GM21367 (cell line): ENCODE results near the gene CDCA7L.

Experiments
- ATAC-seq: cut with Tn5 transposase; IDR thresholded peaks from one replicate; pipeline ENCODE4 v1.9.1; 2021; ENCODE audit not compliant: unreplicated experiment

CDCA7L gene

DNA sequence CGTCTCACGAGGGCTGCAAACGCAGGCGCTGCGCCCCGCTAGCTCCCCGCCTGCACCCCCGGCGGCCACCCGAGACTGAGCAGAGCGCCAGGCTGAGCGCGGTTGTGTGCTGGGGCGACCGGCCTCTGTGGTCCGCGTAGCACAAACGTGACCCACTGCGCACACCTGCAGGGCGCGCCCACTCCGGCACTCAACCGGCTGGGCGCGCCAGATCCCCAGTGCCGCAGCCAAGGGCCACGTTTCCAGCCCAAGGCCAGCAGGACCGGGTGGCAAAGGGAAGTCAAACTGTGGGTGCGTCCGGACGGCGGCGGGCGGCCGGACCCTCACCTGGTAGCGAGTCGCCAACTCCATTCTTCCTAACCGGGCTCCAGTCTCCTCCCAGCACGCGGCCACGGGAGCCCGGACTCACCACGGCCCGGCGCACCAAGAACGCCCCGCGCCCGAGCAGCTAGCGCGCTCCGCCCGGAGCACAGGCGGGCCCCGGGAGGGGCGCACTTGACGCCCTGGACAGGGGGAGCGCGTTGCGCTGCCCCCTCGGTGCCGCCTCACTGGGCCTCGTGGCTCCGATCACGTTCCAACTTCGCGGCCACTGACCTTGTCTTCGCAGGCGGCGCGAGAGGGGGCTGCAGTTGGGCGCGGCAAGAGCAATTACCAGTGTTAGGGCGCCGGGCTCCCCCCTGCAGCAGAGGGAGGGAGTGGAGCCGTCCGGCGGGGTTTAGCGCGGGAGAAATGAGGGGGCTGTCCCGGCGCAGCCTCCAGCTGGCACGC, at the start of gene CDCA7L:
CDCA7L (minus strand) TSS at position 446 of the 768 bp plus-strand sequence; CDS start at position 351, 95 bp downstream.
- ATAC-seq: peak; percentile 70

DNA sequence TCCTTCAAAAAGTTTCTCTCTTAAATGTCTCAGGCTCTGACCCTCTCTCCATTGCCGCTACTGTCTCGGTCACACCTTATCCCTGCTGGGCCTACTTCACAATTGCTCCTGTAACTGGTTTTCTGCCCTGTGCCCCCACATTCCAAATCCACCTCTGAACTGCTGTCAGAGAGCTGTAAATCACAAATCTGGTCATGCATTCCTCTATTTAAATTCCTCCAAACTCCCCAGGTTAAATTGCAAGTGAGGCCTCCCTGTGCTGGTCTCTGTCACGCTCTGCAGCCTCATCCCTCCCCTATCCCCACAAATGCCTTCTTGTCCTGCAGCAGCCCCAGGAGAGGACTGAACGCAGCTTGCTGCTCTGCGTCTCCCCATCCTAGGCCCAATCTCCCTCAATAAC, 40.4 kb upstream of the CDCA7L start:
- ATAC-seq: no peak

DNA sequence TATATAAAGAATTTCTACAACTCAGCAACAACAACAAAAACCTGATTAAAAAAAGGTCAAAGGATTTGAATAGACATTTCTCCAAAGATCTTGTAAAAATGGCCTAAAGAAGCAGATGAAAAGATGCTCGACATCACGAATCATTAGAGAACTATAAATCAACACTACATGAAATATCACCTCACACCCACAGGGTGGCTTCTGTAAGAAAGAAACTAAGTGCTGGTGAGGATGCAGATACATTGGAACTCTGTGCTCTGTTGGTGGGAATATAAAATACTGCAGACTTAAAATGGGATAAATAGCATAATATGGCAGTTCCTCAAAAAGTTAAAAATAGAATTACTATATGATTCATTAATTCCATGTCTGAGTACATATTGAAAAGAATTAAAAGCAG, 38.3 kb upstream of the CDCA7L start:
- ATAC-seq: no peak

DNA sequence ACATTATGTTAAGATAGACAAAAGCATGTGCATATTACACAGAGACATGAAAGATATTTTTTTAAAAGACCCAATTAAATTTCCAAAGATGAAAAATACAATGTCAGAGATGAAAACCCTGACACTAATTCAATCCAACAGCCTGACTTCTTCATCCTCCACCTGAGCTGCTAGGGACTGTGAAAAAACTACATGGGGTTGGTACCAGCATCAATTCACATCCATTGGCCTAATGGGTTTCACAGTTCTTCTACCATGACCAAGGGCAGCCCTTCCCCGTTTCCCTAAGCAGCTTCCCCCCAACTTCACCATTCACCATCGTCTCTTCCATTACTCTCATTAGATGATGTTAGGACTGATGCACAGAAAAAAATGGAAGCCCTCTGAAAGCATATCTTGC, 37.4 kb upstream of the CDCA7L start:
- ATAC-seq: no peak

- no peak for ATAC-seq
These were observed 35.8 kb upstream of the CDCA7L start for GRCh38 chr7:21981524-21981923.

- ATAC-seq: no peak
These were observed 35.3 kb upstream of the CDCA7L start for GRCh38 chr7:21980926-21981500.

DNA sequence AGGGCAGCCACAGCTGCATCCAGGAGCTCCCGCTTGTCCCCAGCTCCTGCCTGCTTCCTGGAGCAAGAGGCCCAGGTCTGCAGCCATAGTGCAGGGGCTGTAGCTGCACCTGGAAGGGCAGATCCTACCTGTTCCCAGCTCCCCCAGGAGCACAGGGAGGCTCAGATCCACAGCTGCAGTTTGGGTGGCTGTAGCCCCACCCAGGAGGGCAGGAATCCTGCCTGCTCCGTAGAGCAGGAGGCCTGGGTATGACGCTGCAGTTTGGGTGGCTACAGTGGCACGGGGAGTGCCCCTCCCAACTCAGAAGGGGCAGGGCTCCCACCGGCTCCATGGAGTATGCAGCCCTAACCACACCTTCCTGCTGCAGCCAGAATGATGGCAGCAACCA, 26.7 kb upstream of the CDCA7L start:
- ATAC-seq: no peak

DNA sequence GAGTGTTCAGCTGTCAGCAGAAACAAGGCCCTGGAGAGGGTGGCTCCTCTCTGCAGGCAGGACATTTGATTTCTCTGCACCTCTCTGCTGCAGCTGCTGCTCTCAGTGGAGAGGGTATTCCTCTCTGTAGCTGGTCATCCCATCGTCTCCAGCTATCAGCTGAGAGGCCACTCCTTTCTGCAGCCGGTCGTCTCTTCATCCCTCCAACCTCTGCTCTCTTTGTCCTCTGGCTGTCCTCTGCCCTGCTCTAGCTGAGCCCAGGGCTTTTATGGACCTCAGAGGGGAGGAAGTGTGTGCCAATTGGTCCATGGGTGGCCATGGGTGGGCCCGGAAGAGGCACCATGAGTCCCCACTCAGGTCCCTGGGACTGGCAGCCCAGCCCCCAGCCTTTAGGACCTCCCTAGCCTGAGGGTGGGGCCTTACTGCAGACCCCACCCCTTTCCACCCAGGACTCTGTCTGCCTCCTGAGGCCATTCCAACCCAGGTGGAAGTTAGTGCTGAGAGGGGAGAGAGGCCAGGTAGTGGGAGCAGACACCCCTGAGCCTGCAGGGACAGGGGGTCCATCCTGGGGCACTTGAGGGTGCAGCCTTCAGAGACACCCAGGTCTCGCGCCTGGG, 26.2 kb upstream of the CDCA7L start:
- ATAC-seq: no peak

GRCh38 chr7:21969822-21970221, 24.1 kb upstream of the CDCA7L start:
- no peak for ATAC-seq

DNA sequence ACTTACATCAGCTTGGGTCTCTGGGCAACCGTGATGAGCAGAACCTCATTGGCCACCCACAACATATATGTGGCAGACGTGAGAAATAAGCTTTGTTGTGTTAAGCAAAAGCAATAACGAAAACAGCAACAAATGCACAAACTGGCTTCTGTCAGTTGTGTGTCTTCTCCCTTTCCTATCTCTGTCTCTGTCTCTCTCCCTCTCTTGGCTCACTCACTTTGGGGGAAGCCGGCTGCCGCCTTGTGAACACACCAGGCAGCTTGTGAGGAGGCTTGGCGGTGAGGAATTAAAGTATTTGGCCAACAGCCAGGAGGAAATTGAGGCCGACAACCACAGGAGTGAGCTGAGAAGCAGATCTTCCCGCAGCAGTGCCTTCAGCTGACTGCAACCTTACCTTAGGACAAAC, 21.9 kb upstream of the CDCA7L start:
- no peak for ATAC-seq

DNA sequence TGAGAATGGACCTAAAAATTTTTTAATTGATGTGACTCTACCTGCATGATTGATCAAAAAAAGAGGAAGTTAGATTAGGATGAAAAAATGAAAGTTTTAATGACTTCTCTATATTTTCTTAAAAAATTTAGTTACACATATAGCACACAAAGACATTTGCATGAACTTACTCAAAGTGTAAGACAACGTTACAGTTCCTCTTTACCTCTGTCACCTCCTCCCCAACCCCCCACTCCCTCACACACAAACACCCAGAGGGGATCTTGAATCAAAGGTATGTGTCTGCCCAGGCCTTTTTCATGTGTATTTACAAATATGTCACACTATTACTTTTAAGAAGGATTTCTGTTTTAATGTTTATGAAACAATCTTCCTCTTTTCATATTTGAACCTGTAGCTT, 20.6 kb upstream of the CDCA7L start:
- peak; percentile 92 for ATAC-seq

GRCh38 chr7:21965291-21965690, 19.6 kb upstream of the CDCA7L start:
- ATAC-seq: no peak

DNA sequence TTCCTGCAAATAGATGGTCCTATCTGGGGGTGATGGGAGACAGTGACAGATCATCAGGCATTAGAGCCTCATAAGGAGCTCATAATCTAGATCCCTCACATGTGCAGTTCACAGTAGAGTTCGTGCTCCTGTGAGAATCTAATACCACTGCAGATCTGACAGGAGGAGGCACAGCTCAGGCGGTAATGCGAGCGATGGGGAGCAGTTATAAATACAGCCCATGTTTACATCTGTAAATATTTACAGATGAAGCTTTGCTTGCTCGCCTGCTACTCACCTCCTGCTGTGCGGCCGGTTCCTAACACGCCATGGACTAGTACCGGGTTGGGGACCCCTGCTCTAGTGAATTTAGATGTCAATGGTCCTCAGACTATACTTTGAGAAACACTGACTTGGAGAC, 17.0 kb upstream of the CDCA7L start:
- no peak for ATAC-seq

GRCh38 chr7:21960922-21961321, 15.2 kb upstream of the CDCA7L start:
- no peak for ATAC-seq

DNA sequence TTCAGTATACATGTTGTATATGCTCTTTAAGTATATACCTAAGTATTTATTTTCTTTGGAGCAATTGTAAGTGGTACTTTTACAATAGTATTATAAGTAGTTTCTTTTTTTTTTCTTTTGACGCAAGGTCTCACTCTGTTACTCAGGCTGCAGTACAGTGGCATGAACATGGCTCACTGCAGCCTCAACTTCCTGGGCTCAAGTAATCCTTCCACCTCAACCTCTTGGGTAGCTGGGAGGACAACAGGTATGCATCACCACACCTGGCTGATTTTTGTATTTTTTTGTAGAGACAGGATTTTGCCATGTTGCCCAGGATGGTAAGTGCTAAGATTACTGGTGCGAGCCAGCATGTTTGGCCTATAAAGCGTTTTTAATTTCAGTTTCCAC, 13.7 kb upstream of the CDCA7L start:
- ATAC-seq: no peak

DNA sequence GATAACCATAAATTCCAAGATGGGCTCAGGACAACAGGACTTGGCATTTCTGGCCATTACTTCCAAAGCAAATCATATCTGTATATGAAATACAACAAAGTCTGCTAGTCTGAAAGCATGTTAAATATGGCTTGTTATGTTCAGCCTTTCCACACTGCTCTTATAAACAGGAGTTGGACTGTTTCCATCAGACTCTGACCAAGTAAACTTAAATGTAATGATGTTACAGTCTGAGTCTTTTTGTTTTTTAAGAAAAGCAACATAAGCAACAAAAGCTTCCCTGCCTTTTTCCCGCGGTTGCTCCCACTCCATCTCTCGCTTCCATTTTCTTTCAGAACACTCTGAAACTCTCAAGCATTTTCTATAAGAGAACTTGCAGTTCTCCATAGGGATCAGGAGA, 8.1 kb upstream of the CDCA7L start:
- no peak for ATAC-seq

DNA sequence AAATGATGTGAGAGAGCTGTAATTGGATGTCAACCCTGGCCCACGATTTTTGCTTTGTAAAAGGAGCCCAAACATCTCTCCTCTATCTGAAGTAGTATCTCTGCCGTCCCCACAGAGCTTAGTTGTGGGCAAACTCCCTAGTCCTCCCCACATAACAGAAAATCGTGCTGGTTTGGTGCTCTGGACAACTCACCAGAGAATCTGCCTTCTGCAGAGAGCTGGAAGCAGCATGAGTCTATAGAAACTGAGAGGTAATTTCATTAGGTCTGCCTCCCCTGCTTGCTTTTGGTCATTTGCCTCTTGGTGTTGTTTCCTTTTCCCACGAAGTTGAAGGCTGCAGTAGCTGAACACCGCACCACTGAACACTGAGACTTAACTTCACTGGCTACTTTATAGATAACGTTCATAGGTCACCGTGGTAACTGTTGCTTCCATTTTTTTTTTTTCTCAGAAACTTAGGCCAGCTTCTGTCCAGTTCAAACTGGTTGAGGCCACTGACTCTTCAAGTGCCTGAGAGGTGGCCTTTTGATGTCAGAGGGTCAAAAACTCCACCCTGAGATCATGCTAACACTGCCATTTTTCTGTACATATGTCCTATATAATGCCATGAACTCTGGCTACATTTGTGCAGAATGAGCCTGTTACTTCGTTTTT, 3.3 kb upstream of the CDCA7L start:
- ATAC-seq: no peak

DNA sequence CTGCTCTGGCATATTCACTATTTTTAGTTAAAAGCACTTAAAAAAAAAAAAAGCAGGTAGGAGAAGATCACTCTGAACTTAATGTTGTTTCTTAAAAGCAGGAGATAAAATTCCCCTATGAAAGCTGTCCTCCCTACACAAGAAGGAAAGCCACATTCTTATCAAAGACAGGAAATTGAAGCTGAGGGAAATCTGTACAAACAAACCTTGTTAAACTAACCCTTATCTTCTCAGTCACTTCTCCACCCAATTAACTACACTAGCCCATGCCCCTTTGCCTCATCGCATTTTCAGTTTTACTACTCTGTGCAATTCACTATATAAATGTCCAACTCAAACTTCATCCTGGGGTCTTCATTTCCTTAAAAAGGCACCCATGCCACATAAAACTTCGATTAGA, 2.7 kb upstream of the CDCA7L start:
- ATAC-seq: no peak

DNA sequence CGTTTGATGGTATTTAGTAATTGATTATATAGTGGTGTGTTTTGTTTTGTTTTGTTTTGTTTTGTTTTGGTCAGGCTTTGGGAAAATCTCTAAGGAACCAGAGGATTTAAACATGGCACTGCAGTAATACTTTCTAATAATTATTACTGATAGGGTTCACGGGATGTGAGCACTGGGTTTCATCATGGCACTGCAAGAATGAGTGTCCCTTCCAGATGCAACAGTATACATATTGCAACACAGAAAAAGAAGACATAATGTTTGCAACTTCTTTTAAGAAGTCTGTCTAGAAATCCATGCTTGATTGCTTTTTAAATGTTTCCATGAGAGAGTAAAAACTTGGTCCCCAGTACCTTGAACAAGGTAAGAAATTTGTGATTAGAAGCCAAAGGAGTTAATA, 2.2 kb upstream of the CDCA7L start:
- ATAC-seq: no peak

DNA sequence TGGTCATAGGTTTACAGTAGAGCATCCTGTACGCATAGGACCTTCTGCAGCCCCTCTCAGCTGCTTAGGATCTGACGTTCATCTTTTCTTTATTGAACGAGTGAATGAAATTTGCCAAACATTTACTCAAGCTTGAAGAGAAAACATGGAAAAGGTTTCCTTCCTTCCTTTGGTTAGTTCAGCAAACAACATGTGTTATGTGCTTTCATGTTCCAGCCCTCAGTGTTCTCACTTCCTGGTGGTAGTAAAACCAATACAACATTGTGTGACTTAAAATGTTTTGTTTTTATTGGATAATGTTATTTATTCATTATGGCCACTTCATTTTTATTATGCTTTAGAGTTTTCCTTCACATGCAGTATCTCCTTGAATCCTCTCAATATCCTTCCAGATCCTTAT, 1.4 kb upstream of the CDCA7L start:
- ATAC-seq: no peak

DNA sequence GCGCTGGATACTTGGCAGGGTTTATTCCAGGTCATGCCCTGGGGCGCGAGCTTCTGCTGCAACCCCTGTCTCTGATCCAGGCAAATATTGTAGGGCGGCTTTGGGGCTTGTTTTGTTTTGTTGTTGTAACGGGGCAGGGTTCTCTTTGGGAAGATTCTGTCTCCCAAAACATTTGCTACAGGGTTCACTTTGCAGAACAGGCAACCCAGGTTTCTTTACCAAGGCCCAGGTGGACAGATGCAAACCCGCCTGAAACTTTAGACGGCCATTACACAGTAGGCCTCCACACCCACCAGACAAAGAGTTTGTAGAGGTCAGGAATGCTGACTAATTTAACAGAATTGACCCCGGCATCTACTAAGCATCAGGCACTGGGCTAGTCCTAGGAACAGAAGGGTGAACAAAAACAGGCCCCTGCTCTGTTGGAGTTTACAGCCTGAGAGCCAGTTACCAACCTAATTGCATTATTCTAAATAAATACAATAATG, 567 bp upstream of the CDCA7L start:
- ATAC-seq: no peak
